ENCODE results near the gene ARL6IP5.

The ARL6IP5 gene

DNA sequence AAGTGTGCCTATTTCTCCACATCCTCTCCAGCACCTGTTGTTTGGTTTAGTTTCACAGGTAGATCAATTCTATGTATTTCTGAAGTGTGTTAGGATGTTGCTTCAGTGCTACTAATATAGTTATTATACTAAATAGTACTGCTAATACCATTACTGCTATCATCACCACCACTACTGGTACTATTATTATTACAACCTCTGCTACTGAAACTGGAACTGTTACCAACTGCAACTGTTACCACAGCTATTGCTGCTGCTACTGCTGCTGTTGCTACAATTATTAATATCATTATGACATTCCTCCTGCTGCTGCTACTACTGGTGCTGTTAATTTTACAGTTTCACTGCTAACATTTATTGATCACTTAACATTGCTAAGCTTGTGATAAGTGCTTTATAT, 46.0 kb downstream of the ARL6IP5 start:
- ChIA-PET POLR2A (no interaction called here), CTCF (interaction anchor here (0.8 to 3.3 kb wide), 5 partner anchors 9 to 179 kb away, joined by 3 to 19 read pairs (median 3); no protein-coding TSS in a partner anchor)
- TF ChIP-seq, protein P1, sequence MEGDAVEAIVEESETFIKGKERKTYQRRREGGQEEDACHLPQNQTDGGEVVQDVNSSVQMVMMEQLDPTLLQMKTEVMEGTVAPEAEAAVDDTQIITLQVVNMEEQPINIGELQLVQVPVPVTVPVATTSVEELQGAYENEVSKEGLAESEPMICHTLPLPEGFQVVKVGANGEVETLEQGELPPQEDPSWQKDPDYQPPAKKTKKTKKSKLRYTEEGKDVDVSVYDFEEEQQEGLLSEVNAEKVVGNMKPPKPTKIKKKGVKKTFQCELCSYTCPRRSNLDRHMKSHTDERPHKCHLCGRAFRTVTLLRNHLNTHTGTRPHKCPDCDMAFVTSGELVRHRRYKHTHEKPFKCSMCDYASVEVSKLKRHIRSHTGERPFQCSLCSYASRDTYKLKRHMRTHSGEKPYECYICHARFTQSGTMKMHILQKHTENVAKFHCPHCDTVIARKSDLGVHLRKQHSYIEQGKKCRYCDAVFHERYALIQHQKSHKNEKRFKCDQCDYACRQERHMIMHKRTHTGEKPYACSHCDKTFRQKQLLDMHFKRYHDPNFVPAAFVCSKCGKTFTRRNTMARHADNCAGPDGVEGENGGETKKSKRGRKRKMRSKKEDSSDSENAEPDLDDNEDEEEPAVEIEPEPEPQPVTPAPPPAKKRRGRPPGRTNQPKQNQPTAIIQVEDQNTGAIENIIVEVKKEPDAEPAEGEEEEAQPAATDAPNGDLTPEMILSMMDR (IDR thresholded peaks at IDR 0.05; ENCODE audit: control extremely low read depth, extremely low read depth, low read depth, missing control alignments), result no peak
- DNase-seq (ENCODE audit: extremely low spot score), result no peak

DNA sequence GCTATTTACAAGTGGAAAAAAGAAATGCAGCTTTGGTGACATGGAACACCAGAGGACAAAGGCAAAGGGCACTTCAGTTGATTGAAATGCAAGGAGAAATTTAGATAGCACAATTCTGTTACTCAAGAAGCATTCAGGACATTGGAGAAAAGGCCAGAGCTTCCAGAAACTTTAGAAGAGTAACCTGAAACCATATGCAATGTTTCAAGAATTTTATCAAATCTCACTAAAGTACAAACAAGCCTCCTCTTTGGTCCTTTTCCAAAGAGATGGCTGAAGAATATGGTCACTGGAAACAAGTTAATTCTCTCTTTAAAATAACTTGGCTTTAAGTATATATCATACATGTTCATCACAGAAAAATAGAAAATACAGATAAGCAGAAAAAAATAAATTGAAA, 52.3 kb downstream of the ARL6IP5 start:
- ChIA-PET POLR2A (no interaction called here), CTCF (interaction anchor here (1.2 to 3.7 kb wide), 4 partner anchors 9 to 25 kb away, joined by 3 to 12 read pairs (median 4); no protein-coding TSS in a partner anchor)
- DNase-seq (ENCODE audit: extremely low spot score), result no peak
- TF ChIP-seq, protein P1 (IDR thresholded peaks at IDR 0.05; ENCODE audit: control extremely low read depth, extremely low read depth, low read depth, missing control alignments), result no peak

DNA sequence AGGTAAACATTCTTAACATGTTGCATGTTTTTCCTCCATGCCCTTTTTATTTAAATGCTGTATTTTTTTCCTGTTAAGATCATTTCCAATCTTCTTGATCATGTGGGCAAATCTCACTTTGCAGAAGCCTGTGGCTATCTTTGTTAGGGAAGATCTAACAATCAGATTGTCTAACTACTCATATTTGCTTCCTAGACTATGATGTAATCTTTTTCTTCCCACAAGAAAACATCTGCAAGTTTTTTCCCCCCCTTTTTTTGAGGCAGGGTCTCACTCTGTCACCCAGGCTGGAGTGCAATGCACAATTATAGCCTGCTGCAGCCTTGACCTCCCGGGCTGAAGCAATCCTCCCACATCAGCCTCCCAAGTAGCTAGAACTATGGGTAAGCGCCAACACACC, 52.7 kb downstream of the ARL6IP5 start:
- ChIA-PET POLR2A (no interaction called here), CTCF (interaction anchor here (1.8 to 4.2 kb wide), 3 partner anchors 9 to 24 kb away, joined by 3 to 28 read pairs (median 12); no protein-coding TSS in a partner anchor)
- TF ChIP-seq, protein P1 (IDR thresholded peaks at IDR 0.05; ENCODE audit: control extremely low read depth, extremely low read depth, low read depth, missing control alignments), result no peak

DNA sequence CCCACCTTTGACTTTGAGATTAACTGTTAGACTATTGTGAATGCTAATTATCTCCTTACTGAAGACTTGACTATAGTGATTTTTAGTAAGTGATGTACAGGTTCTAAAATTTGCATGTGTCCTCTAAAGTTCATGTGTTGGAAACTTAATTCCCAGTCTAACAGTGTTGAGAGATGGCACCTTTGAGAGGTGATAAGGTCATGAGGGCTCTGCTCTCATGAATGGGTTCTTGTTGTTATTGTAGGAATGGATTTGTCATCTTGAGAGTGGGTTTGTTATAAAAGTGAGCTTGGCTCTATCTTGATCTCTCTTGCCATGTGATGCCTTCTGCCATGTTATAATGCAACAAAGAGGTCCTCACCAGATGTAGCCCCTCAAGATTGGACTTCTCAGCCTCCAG, 56.6 kb downstream of the ARL6IP5 start:
- DNase-seq (ENCODE audit: extremely low spot score), result no peak
- TF ChIP-seq, protein P1 (IDR thresholded peaks at IDR 0.05; ENCODE audit: control extremely low read depth, extremely low read depth, low read depth, missing control alignments), result no peak
- ChIA-PET POLR2A (no interaction called here), CTCF (interaction anchor here (1.2 to 4.2 kb wide), 2 partner anchors 22 to 269 kb away, joined by 3 to 28 read pairs; no protein-coding TSS in a partner anchor)

More for the DNA sequence above, 52.7 kb downstream of the ARL6IP5 start:
- no peak for DNase-seq (ENCODE audit: extremely low spot score)

DNA sequence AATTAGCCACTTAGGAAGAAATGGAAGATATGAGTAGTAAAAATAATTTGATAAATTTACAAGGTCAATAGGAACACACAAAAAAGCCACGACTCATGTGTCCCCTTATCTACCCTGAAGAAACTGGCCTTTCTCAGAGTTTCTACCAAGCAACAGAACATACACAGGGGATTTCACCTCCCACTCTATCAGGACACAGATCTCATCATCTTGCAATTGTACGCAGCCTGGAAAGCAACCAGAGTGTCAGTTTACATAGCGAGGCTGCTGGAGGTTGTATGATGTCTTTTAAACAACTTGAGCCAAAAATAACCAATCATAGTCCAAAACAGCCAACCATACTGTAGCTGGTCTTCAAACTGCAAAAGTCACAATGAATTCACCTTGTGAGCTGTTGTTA, 57.4 kb downstream of the ARL6IP5 start:
- TF ChIP-seq, protein P1 (IDR thresholded peaks at IDR 0.05; ENCODE audit: control extremely low read depth, extremely low read depth, low read depth, missing control alignments), result no peak
- CTCF ChIA-PET, result interaction anchor here (1.0 to 1.2 kb wide), 2 partner anchors 21 to 268 kb away, joined by 3 read pairs; no protein-coding TSS in a partner anchor
- POLR2A ChIA-PET, result no interaction called here
- DNase-seq (ENCODE audit: extremely low spot score), result no peak

DNA sequence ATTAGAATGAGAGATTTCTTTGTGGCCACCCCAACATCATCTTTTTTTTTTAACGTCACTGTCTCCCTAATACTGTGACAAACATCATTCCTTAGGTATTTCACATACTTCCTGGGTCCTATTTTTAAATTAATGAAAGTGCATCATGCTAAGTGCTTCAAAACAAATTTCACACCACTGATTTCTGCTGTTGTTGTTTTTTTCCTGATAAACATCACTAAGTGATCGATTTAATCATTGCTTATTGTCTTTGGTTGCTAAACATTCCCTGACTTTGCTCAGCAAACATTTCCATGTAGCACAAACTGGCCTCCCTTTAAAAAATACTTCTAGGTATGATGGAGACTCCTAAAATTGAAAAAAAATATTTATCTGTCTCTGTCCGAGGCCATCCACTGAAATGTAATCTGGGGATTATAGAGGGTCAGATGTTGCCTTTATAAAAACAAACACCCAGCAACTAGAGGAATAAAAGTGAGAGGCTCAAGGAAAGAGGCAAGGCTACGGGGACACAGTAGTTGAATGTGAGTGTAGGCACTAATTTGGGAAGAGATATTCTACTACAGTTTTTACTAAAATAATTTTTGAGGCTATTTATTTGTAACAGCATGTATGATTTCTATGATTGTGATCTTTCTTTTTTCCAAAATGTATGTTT, 58.2 kb downstream of the ARL6IP5 start:
- ChIA-PET POLR2A (no interaction called here), CTCF (interaction anchor here (1.0 kb wide), 1 partner anchor 22 kb away, joined by 3 read pairs; no protein-coding TSS in a partner anchor)
- TF ChIP-seq, protein P1 (IDR thresholded peaks at IDR 0.05; ENCODE audit: control extremely low read depth, extremely low read depth, low read depth, missing control alignments), result no peak
- no peak for DNase-seq (ENCODE audit: extremely low spot score)

Data from GM10248 (cell line).